ENCODE results near the gene RIMS4. TPM values are rescaled to one million over a fixed set of nuclear protein-coding genes. Genes with fewer than 3 reads are reported as not detected.

The RIMS4 gene
- total and polyA plus RNA-seq, 9 of the 15 experiments (the other 6 are each of a cell fraction or from before 2014, with no cell fraction given), result 0.04 TPM; not detected in 8

GRCh38 chr20:44742304-44743079, 67.9 kb downstream of the RIMS4 start (continued):
- no peak for TF ChIP-seq ZNF592 (IDR thresholded peaks at IDR 0.05)
- no peak for TF ChIP-seq CCAR2 (IDR thresholded peaks at IDR 0.05; ENCODE audit: low read depth, low read length)
- TF ChIP-seq ZEB2 (IDR thresholded peaks at IDR 0.05), result no peak
- TF ChIP-seq SNRNP70 (optimal IDR thresholded peaks at IDR 0.05; ENCODE audit: low read depth, low read length), result no peak
- no peak for TF ChIP-seq HNRNPLL (IDR thresholded peaks at IDR 0.05; ENCODE audit: low read depth, low read length, poor library complexity, severe bottlenecking)
- no peak for TF ChIP-seq CBFA2T3 (IDR thresholded peaks at IDR 0.05)
- no peak for TF ChIP-seq MYBL2 (IDR thresholded peaks at IDR 0.05; ENCODE audit: low read depth)
- no peak for TF ChIP-seq MYBL2 (CRISPR knock-in tag; IDR thresholded peaks at IDR 0.05; ENCODE audit: borderline replicate concordance)
- TF ChIP-seq MCM3 (IDR thresholded peaks at IDR 0.05), result no peak
- no peak for TF ChIP-seq ZNF217 (CRISPR knock-in tag; IDR thresholded peaks at IDR 0.05)
- no peak for TF ChIP-seq RBM17 (IDR thresholded peaks at IDR 0.05; ENCODE audit: borderline replicate concordance, low read depth, low read length)
